ENCODE measurements around the gene PAQR7.
A peak's percentile ranks its signal among the peaks of the same experiment; 100 is the strongest.

Gene PAQR7

DNA sequence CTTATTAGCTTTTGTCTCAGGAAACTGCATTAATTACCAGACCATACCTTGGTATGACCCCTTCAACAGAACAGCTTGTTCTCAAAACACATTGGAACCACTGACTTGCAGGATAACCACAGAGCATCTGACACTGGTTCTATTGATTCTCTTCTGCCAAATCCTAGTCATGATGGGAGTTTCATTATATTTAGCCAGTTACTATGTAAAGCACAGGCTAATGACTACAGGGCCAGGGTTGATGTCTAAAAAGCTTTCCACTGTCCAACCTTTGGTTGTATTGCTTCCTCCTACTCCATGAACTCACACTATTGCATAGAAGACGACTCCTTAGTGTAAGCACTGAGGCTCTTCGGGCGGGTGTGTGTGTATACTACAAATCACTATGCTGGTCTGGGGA lies 27.0 kb upstream of the PAQR7 start:
- no peak for DNase-seq

GRCh38 chr1:25900219-25900618 lies 24.7 kb upstream of the PAQR7 start:
- DNase-seq, result peak; percentile 74

DNA sequence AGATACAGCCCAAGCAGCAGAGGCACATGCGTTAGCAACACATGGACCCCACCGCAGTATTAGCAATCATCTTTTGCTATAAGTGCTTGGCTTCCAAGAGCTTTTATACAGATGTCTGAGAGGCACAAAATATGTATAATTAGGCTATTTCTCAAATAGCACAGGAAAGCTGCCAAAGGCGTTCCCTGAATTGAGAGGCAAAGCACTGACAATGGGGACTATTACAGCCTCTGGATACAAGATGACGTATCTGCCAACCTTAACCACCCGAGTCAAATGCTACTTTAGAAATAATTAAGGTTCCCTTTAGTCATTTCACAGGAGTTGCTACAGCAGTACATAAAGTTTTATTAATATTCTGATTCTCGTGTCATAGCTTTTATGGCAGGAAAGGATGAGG lies 24.3 kb upstream of the PAQR7 start:
- DNase-seq, result peak; percentile 69

GRCh38 chr1:25898223-25899015 lies 22.9 kb upstream of the PAQR7 start:
- no peak for DNase-seq

GRCh38 chr1:25897754-25898153 lies 22.2 kb upstream of the PAQR7 start:
- no peak for DNase-seq

DNA sequence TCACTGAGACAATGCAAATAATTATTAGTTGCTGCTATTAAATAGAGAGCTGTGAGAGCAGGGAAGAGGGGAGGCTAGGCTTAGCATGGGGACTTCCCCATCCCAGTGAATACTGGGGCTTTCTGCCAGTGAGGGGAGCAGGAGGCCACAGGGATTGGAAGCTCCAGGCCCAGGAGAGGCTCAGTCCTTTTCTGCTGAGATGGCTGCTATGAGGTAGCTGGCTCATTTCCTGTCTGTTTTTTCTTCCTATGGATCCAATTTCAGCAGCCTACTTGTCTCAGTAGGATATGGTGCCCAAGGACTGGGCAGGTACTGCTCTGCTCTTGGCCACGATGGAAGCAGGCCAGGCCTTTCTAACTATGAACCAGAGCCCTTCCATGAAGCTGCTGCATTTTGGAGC lies 20.8 kb upstream of the PAQR7 start:
- DNase-seq, result no peak

- DNase-seq, result peak; percentile 95
These were observed 20.0 kb upstream of the PAQR7 start for GRCh38 chr1:25895365-25895990.

DNA sequence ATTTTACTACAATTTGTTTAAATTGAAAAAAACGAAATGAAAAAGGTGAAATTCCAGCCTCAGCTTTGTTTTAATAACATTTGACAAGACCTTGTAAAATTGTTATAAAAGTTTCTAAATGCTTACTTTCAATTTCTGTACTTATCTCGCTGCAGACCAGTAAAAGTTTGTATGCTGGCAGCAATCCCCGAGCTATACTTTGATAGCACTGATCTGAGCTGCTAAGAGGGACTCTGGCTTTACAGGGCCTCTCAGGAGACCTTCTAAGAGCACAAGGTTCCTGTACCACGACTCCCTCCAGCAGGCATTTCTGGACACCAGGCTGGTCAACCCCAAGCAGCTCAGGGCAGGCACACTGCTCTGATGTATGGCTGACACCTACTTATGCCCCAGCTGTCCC lies 17.6 kb upstream of the PAQR7 start:
- DNase-seq, result no peak

DNA sequence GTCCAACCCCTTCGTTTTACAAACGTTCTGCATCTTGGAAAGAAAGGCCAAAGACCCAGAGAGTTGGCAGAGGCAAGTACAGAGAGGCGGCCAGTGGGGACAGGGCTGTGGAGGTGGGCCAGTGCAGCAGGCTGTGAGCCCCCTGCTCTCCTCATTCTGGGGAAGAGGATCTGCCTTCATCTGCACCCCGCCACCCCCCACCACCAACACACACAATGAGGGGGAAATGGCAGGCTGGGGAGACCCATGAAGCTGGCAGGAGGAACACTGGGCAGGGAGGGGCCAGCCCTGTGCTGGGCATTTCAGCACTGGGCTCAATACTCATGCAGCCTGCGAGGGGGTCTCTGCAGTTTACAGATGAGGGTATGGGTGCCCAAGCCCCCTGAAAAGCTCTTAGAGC lies 16.1 kb upstream of the PAQR7 start:
- no peak for DNase-seq

GRCh38 chr1:25890239-25891034 lies 14.9 kb upstream of the PAQR7 start:
- no peak for DNase-seq

DNA sequence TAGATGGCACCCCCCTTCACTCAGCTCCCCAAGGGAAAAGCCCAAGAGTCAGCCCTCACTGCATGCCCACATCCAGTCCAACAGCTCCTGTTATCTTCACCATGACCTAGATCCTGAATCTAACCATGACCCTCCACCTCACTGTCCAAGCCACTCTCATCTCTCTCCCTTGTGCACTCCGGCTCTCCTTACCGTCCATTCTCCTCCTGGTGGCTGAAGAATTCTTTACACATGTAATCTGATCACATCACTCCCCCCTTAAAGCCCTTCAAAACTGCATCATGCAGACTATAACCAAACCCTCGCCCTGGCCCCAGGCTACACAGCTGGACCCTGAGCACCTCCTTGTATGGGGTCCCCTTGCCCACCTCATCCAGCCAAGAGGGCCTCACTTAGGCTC lies 14.0 kb upstream of the PAQR7 start:
- no peak for DNase-seq

DNA sequence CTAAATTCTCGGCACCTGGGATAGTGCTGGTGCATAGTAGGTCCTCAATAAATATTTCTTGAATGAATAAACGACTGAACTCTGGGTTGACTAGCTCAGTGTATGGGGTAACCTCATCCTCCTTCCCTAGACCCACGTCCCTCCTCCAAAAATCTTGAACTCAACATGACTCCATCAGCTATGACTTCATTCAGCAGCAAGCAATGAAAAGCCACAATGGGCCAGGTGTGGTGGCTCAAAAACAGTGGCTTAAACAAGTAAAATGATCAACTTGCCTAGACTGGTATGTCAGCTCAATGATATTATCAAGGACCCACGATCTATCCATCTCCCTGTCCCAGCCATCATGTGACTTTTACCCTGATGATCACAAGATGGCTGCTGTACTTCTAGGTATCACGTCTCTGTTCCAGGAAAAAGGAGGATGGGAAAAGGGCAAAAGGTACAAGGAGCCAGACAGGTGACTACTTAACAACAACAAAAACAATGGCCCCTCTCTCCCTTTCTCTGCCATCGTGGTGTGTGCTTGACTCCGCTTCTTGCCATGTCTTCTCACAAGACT lies 13.0 kb upstream of the PAQR7 start:
- no peak for DNase-seq

- no peak for DNase-seq
These were observed 10.1 kb upstream of the PAQR7 start for GRCh38 chr1:25885602-25886001.

DNA sequence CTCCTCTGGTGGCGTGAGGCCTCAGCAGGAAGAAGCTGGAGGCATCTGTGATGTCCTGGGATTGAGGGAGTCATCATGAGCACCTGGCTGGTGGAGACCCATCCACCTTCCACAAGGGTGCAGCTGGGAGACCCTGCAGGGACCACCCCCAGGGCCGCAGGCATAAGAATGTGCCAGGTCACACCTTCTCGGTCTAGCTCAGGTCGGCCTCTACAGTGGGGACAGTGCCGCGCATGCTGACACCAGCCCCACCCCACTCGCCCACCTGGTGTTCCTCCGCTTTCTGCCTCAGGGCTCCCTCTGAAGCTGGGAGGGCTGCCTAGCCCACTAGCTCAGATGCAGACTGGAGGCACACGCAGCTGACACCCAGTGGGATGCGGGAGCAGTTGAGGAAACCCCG lies 5.8 kb upstream of the PAQR7 start:
- DNase-seq, result no peak

GRCh38 chr1:25880518-25880917 lies 5.0 kb upstream of the PAQR7 start:
- DNase-seq, result no peak

DNA sequence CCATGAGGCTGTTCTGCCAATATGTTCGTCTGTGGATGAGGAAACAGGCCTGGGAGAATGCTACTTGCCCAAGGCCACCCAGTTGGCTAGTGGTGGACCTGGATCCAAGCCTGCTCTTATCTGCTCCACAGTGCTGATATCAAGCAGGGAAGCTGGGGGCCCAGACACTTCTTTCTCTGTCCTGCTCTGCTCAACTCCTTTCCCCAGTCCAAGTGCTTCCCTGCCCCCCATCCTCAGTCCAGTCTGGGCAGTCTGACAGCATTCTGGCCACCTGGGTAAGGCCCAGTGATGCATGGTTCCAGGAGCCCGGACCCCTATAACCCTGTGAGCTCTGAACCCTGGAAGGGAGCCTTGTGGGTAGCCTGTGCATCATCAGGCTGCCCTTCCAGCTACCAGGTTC lies 4.2 kb upstream of the PAQR7 start:
- DNase-seq, result no peak

- DNase-seq, result no peak
These were observed 3.2 kb upstream of the PAQR7 start for GRCh38 chr1:25878690-25879089.

DNA sequence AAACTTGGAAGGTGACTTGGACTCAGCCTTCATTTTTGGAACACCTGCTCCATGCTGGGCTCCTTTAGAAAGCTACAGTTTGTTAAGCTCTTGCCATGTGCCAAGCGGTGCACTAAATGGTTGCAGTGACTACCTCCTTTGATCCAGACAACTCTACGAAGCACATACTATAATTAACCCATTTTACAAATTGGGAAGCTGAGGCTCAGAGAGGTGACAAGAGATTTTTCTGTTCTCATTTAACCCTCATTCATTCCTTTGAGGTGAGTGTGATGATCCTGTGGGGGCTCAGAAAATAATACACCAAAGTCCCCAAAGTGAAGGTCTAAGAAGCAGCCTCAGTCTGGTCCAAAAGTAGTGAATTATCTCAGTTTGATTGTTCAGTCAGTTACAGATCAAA lies 1.6 kb upstream of the PAQR7 start:
- DNase-seq, result no peak

DNA sequence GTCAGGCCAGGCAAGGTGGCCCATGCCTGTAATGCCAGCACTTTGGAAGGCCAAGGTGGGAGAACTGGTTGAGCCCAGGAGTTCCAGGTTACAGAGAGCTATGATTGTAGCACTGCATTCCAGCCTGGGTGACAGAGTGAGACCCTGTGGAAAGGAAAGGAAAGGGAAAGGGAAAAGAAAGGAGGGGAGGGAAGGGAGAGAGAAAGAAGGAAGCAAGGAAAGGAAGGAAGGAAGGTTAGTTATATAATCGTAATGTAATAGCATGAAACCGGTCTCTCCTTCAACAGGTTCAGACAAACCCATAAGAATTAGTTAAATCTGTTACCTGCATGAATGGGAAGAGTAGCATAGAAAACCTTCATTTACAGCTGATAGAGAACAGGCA lies 1.2 kb upstream of the PAQR7 start:
- no peak for DNase-seq

DNA sequence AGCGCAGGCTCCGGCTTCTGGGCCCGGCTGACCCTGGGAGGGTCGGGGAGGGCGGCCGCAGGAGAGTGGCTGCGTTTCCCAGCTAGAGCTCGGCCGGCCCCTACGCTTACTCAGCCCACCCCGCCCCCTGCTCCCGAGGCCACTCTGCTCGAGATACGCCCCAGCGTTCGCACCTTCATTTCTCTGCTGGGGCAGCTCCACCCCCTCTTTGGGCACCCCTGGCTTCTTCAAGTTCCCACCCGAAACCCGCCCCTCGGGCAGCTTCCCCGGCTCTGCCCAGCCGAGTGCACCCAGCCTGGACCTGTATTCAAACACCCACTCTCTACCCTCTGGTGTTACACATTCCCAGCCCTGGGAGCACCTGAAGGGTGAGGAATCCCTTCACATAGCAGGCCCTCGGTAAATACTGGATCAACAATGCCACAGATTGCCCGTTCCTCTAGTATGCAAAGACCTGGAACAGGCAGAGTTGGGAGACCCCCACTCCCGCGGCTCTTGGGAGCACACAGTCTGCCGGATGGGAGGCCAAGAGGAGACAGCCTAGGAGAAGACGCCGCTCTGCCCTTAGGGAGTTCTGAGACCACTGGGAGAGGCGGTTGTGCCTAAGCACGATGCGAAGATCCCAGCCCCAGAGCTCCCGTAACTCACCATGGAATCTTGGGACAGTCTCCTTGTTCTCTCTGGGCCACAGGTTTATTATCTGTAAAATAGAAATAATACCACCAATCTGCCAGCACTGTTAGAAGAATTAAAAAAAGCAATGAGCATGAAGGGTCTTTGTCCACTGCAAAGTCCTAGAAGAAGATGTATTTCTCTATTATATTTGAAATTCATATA lies 566 bp upstream of the PAQR7 start:
- no peak for DNase-seq

DNA sequence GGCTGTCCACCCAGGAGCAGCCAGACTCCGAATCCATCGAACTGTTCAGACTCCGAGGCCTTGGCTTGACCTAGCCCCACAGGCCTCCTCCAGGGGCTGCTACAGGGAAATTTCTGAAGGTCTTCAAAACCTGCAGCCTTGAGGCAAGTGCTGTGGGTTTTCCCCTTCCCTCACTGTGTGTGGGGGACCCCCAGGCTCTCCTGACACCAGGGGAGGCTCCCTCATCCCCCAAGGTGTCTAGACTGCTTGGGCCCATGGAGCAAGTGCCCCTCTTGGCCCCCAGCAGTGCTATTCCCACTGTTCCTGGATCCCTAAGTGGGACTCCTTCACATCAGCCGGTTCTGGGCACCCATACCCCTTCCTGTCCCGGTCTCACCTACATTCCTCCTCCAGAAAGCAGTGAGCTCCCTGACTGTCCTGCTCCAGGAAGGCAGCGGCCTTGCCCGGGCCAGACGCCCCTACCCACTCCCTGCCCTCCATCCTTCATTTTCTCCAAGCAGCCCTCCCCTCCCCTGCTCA lies 814 bp downstream of the PAQR7 start:
- DNase-seq, result no peak

DNA sequence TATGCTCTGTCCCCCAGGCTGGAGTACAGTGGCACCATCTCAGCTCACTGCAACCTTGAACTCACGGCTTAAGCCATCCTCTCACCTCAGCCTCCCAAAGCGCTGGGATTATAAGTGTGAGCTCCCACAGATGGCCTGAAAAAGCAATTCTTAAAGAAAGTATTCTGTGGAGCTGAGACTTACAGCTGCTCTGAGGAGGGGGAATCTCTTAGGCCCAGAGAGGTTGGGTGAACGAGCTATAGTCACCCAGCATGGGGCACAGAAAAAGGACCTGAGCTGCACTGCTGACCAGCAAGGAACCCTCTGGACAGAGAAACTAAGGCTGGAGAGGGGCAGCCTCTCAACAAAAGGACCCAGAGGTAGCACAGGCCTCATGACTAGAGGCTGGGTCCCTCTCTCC lies 1.3 kb downstream of the PAQR7 start:
- DNase-seq, result no peak

DNA sequence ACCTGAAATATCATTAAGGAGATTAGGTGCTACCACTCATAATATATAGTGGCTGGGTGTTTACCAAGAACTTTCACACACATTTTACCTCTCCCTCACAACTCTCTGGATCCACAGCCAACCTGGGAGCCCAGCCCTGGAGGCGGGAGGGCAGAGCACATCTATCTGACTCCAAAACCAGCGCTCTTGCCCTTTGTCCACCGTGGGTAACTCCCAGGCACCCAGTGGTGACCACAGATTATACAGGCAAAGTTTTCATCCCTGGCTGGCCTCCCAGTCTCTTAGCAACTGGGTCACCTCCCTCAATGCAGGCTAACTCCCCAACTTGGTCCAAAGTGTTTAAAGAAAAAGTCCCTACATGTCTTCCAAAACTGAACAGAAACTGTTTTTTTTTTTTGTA lies 2.4 kb downstream of the PAQR7 start:
- peak; percentile 21 for DNase-seq

All from midbrain (tissue), 1 donor.